Panc1 (cell line): Measurements from ENCODE around the gene UGT1A9. TPM values are rescaled to one million over a fixed set of nuclear protein-coding genes. Genes with fewer than 3 reads are reported as not detected.

Experiments
- ATAC-seq: fragments of 200-7000 bp; cut with Tn5 transposase; 2 replicates; pipeline ENCODE4 v1.9.1; 2020; ENCODE audit warnings: mild to moderate bottlenecking, moderate library complexity
- BruUV-seq: library from RNA; stranded (reverse); fragments of 400-500 nt; replicated peaks from 2 replicates; lab custom pipeline; 2021; lab: Mats Ljungman, UMichigan
- CTCF ChIA-PET: fragments of 300-600 bp; sonication (Branson Sonifier 250); formaldehyde crosslinking; loops from one replicate; lab custom pipeline; 2022; ENCODE audit warnings: antibody characterized with exemption; lab: Charles Lee
- POLR2A ChIA-PET: fragments of 300-600 bp; sonication (Branson Sonifier 250); formaldehyde crosslinking; loops from one replicate; lab custom pipeline; 2022; ENCODE audit warnings: antibody characterized with exemption; lab: Charles Lee
- DNase-seq: peaks from one replicate; pipeline ENCODE4 v3.0.0-alpha.2; 2010; ENCODE audit warnings: low read depth, low spot score
- H3K27ac ChIP-seq: 2 replicates; pipeline ENCODE4 v1.5.1; 2011; ENCODE audit warnings: mild to moderate bottlenecking, low read length, inconsistent platforms
- H3K27me3 ChIP-seq: fragments of 200-500 bp; sonication (Bioruptor generic); 2 replicates; pipeline ENCODE4 v1.6.0; 2014; ENCODE audit warnings: low read length, inconsistent platforms; ENCODE audit not compliant: control insufficient read depth, insufficient read depth
- H3K36me3 ChIP-seq: fragments of 200-500 bp; sonication (Bioruptor generic); 2 replicates; pipeline ENCODE4 v1.5.1; 2014; ENCODE audit warnings: inconsistent platforms, mild to moderate bottlenecking, low read length, moderate library complexity; ENCODE audit not compliant: control insufficient read depth, insufficient read depth
- H3K4me1 ChIP-seq: 2 replicates; pipeline ENCODE4 v1.5.1; 2011; ENCODE audit warnings: inconsistent platforms, mild to moderate bottlenecking, low read length, moderate library complexity; ENCODE audit not compliant: control insufficient read depth, insufficient read depth
- H3K4me3 ChIP-seq, 2 experiments: 2 replicates each; pipeline ENCODE4 v1.5.1; 2011 to 2012; ENCODE audit warnings: low read depth in 2 of 2, low read length in 2 of 2, mild to moderate bottlenecking in 2 of 2, inconsistent platforms in 1 of 2, moderate library complexity in 1 of 2
- H3K9me3 ChIP-seq: fragments of 200-500 bp; sonication (Bioruptor generic); 2 replicates; pipeline ENCODE4 v1.5.1; 2014; ENCODE audit warnings: low read depth, mild to moderate bottlenecking, inconsistent platforms, low read length, moderate library complexity; ENCODE audit not compliant: control insufficient read depth, insufficient read depth
- POLR2AphosphoS5 ChIP-seq: IDR thresholded peaks from 2 replicates; pipeline ENCODE4 v1.6.1; 2012; ENCODE audit warnings: mild to moderate bottlenecking, low read depth, low read length, moderate library complexity
- SIN3A ChIP-seq: IDR thresholded peaks from 2 replicates; pipeline ENCODE4 v1.6.1; 2012; ENCODE audit warnings: low read depth, mild to moderate bottlenecking, low read length, moderate library complexity, borderline replicate concordance; ENCODE audit not compliant: insufficient read depth
- TCF7L2 ChIP-seq: IDR thresholded peaks from 2 replicates; pipeline ENCODE4 v1.6.1; 2011; ENCODE audit warnings: mild to moderate bottlenecking, low read depth, low read length, inconsistent platforms
- in situ Hi-C: cut with HindIII; loops from 2 replicates; pipeline ENCODE4 v1.10.0; 2016; ENCODE audit warnings: low sequenced_read_pairs, low pct_unique_long_range_greater_than_20kb
- intact Hi-C: fragments of 100-400 bp; cut with micrococcal nuclease; formaldehyde crosslinking; loops from one replicate; pipeline ENCODE4 v1.10.0; 2022; ENCODE audit not compliant: unreplicated experiment
- total RNA-seq: library from RNA; stranded (reverse); gene quantifications from one replicate; pipeline ENCODE4 v1.2.1, GENCODE V29; 2021; ENCODE audit not compliant: unreplicated experiment
- TF ChIP-seq, protein P1 (sequence below): fragments of 450-650 bp; IDR thresholded peaks from 2 replicates; pipeline ENCODE4 v1.5.1; 2017; ENCODE audit warnings: mild to moderate bottlenecking
- TF ChIP-seq, protein P2 (sequence below), 2 experiments: IDR thresholded peaks; 2 replicates each; pipeline ENCODE4 v1.6.1; 2011 to 2012; ENCODE audit warnings: low read depth in 2 of 2, control low read depth in 1 of 2, low read length in 1 of 2, mild to moderate bottlenecking in 1 of 2, moderate library complexity in 1 of 2; ENCODE audit not compliant: insufficient read depth in 1 of 2

UGT1A9 gene
- total RNA-seq, 1 experiment from 2014 or later = not detected

DNA sequence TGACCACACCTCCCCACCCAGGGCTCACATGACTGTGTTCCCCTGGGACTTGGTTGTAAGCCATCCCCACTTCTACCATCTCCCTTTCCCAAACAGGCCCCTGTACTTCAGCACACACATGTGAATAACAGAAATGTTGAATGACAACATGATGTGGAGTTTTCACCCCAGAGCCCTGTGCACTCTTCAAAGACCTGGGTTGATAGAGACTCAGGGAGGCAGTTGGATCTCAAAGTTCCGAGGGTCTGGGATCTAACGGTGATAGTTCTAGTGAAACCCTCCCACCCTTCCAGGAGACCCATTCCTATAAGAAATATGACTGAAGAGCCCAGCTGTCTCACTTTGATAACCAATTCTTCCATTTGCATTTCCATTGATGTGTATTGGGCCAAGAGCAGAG is 106.3 kb downstream of the UGT1A9 start, which contains the start of gene MROH2A:
Gene MROH2A, plus strand, starts transcription at position 301 of the 400 bp plus-strand sequence. CDS start 1,029 bp downstream, outside the sequence.
- Histone ChIP-seq H3K4me1 (no peaks in the 10 kb centered on the region), H3K36me3 (no peaks in the 10 kb centered on the region), H3K4me3 (no peak within 1 kb of the TSS), H3K27me3 (no peaks in the 10 kb centered on the region), H3K27ac (no peak within 1 kb of the TSS), H3K9me3 (no peaks in the 10 kb centered on the region)
- no peak for DNase-seq
- intact Hi-C loops (no loop called here), in situ Hi-C loops (no loop called here)
- CTCF ChIA-PET = no interaction called here
- ATAC-seq = no peak
- TF ChIP-seq POLR2AphosphoS5 = no peak
- no TSS peak for BruUV-seq
- POLR2A ChIA-PET = no interaction called here

GRCh38 chr2:233779722-233780121 is 108.0 kb downstream of the UGT1A9 start:
- intact Hi-C loops (no loop called here), in situ Hi-C loops (no loop called here)
- Histone ChIP-seq H3K9me3 (no peaks in the 10 kb centered on the region), H3K4me3 (no peak overlapping the region), H3K27ac (no peak overlapping the region), H3K4me1 (no peaks in the 10 kb centered on the region), H3K27me3 (no peaks in the 10 kb centered on the region), H3K36me3 (no peaks in the 10 kb centered on the region)
- no peak for DNase-seq
- CTCF ChIA-PET = no interaction called here
- POLR2A ChIA-PET = no interaction called here
- no peak for ATAC-seq
- no peak for TF ChIP-seq SIN3A
- TF ChIP-seq, protein P1, sequence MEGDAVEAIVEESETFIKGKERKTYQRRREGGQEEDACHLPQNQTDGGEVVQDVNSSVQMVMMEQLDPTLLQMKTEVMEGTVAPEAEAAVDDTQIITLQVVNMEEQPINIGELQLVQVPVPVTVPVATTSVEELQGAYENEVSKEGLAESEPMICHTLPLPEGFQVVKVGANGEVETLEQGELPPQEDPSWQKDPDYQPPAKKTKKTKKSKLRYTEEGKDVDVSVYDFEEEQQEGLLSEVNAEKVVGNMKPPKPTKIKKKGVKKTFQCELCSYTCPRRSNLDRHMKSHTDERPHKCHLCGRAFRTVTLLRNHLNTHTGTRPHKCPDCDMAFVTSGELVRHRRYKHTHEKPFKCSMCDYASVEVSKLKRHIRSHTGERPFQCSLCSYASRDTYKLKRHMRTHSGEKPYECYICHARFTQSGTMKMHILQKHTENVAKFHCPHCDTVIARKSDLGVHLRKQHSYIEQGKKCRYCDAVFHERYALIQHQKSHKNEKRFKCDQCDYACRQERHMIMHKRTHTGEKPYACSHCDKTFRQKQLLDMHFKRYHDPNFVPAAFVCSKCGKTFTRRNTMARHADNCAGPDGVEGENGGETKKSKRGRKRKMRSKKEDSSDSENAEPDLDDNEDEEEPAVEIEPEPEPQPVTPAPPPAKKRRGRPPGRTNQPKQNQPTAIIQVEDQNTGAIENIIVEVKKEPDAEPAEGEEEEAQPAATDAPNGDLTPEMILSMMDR = no peak
- TF ChIP-seq, protein P2, sequence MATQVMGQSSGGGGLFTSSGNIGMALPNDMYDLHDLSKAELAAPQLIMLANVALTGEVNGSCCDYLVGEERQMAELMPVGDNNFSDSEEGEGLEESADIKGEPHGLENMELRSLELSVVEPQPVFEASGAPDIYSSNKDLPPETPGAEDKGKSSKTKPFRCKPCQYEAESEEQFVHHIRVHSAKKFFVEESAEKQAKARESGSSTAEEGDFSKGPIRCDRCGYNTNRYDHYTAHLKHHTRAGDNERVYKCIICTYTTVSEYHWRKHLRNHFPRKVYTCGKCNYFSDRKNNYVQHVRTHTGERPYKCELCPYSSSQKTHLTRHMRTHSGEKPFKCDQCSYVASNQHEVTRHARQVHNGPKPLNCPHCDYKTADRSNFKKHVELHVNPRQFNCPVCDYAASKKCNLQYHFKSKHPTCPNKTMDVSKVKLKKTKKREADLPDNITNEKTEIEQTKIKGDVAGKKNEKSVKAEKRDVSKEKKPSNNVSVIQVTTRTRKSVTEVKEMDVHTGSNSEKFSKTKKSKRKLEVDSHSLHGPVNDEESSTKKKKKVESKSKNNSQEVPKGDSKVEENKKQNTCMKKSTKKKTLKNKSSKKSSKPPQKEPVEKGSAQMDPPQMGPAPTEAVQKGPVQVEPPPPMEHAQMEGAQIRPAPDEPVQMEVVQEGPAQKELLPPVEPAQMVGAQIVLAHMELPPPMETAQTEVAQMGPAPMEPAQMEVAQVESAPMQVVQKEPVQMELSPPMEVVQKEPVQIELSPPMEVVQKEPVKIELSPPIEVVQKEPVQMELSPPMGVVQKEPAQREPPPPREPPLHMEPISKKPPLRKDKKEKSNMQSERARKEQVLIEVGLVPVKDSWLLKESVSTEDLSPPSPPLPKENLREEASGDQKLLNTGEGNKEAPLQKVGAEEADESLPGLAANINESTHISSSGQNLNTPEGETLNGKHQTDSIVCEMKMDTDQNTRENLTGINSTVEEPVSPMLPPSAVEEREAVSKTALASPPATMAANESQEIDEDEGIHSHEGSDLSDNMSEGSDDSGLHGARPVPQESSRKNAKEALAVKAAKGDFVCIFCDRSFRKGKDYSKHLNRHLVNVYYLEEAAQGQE (IDR thresholded peaks at IDR 0.05; ENCODE audit: insufficient read depth in 1 of 2, low read depth in 2 of 2, low read length in 1 of 2) = no peak
- no peak for TF ChIP-seq TCF7L2
- TF ChIP-seq POLR2AphosphoS5 = no peak
- BruUV-seq = no TSS peak

DNA sequence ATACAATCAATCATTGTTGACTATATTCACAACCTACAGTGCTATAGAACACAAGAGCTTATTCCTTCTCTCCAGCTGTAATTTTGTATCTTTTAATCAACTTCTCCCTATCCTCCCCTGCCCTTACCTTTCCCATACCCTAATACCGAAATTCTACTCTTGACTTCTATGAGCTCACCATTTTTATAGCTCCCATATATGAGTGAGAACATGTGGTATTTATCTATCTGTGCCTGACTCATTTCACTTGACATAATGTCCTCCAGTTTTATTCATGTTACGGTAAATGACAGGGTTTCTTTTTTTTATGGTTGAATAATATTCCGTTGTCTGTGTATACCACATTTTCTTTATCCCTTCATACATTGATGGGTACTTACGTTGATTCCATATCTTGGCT is 109.1 kb downstream of the UGT1A9 start:
- BruUV-seq = no TSS peak
- intact Hi-C loops = no loop called here
- ChIA-PET CTCF (no interaction called here), POLR2A (no interaction called here)
- H3K27me3 ChIP-seq = no peaks in the 10 kb centered on the region
- no peaks in the 10 kb centered on the region for H3K36me3 ChIP-seq
- no peak for ATAC-seq
- in situ Hi-C loops = no loop called here
- no peak overlapping the region for H3K27ac ChIP-seq
- no peak for DNase-seq
- H3K4me3 ChIP-seq = no peak overlapping the region
- TF ChIP-seq, protein P1 = no peak
- TF ChIP-seq SIN3A (no peak), TCF7L2 (no peak), POLR2AphosphoS5 (no peak)
- TF ChIP-seq, protein P2 (IDR thresholded peaks at IDR 0.05; ENCODE audit: insufficient read depth in 1 of 2, low read depth in 2 of 2, low read length in 1 of 2) = no peak
- no peaks in the 10 kb centered on the region for H3K9me3 ChIP-seq
- no peaks in the 10 kb centered on the region for H3K4me1 ChIP-seq
